NCI-H82 (cell line): ENCODE data around the gene AKNA.

ENCODE experiments used
- DNase-seq: peaks from one replicate; lab custom pipeline; 2025; lab: John Stamatoyannopoulos, UW

The AKNA gene, protein sequence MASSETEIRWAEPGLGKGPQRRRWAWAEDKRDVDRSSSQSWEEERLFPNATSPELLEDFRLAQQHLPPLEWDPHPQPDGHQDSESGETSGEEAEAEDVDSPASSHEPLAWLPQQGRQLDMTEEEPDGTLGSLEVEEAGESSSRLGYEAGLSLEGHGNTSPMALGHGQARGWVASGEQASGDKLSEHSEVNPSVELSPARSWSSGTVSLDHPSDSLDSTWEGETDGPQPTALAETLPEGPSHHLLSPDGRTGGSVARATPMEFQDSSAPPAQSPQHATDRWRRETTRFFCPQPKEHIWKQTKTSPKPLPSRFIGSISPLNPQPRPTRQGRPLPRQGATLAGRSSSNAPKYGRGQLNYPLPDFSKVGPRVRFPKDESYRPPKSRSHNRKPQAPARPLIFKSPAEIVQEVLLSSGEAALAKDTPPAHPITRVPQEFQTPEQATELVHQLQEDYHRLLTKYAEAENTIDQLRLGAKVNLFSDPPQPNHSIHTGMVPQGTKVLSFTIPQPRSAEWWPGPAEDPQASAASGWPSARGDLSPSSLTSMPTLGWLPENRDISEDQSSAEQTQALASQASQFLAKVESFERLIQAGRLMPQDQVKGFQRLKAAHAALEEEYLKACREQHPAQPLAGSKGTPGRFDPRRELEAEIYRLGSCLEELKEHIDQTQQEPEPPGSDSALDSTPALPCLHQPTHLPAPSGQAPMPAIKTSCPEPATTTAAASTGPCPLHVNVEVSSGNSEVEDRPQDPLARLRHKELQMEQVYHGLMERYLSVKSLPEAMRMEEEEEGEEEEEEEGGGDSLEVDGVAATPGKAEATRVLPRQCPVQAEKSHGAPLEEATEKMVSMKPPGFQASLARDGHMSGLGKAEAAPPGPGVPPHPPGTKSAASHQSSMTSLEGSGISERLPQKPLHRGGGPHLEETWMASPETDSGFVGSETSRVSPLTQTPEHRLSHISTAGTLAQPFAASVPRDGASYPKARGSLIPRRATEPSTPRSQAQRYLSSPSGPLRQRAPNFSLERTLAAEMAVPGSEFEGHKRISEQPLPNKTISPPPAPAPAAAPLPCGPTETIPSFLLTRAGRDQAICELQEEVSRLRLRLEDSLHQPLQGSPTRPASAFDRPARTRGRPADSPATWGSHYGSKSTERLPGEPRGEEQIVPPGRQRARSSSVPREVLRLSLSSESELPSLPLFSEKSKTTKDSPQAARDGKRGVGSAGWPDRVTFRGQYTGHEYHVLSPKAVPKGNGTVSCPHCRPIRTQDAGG (N-terminal part only)

DNA sequence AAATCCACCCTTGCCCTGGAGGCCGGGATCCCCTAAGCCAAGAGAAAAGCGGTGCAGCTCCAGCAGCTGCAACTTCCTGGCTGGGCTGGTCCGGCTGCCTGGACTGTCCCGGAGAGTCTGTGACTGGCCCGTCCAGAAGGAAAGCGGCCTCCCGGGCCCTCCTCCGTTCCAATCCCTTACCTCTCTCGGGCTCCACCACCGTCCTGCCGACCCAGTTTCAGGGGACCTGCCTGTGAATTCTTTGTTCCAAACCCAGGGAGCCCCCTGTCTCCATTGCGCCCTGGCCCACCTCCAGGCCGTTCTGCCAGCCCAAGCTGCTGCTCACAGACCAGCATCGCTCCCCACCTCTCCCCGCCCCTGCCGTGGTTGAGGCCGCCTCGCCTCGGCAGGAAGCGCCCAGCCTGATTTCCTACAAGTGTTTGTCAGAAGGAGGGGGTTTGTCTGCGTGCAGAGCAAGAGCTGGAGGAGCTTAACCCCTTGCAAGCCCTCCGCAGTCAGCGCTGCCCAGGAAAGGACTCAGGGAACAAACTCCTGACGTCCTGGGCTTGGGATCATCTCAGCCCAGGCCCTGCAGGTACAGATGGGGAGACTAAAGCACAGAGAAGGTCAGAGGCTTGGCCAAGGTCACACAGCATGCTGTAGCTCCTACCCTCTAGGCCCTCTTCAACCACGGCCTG lies at the start of gene AKNA:
AKNA (minus strand) TSS at position 303 of the 677 bp plus-strand sequence. CDS start 6,649 bp downstream, outside the sequence.
- peak; percentile 75 for DNase-seq

DNA sequence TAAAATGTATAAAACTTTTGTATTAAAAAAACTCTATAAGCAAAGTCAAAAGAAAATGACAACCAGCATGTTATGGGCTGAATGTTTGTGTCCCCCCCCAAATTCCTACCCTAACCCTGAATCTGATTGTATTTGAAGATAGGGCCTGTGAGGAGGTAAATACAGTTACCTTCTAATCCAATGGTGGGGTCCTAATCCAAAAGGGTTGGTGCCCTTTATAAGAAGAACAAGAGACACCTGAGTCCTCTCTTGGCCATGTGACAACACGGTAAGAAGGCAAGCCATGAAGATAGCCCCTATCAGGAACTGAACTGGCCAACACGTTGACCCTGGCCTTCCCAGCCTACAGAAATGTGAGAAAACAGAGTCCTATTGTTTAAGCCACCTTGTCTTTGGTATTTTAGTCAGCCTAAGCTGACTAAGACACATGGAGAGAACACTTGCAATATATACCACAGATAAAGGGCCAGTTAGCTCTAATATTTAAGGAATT lies 49.7 kb upstream of the AKNA start:
- no peak for DNase-seq

DNA sequence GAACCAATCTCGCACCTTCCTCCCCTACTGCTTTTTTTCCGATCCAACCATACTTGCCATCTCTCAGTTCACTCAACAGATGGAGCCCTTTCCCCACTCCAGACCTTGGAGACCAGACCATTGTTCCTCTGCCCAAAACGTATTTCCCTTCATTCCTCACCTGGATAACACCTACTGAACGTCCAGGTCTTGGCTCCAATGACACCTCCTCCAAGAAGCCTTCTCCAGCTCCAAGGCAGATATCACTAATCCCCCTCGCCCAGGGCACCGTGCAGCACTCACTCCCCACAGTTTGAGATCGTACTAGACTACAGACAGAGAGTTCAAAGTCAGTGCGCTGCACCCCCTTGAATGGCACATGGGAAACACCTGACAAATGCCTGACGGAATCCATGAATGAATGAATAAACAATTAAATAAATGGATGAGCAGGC lies 47.1 kb upstream of the AKNA start:
- peak; percentile 59 for DNase-seq

DNA sequence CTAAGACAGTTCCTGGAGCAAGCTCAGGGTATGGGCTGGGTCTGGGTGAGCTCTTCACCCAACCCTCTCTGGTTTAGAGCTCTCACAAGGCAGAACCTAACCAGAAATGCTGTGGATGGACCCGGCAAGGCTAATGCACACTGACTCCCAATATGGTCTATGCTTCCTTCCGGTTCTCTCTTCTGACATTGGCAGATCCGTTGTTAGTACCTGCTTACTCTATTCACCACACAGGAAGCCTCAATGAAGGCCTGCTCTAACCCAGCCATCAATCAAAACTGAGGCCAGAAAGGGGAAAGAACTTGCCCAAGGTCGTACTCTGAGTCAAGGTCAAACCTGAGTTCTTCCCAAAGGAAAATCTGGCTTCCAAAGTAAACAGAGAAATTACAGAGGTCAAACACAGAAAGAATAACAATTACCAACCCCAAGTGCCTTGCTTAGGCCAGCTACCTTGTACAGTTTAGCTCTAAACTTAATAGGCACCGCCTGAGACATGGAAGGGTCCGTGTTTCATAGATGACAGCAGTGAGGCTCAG lies 46.0 kb upstream of the AKNA start:
- no peak for DNase-seq

DNA sequence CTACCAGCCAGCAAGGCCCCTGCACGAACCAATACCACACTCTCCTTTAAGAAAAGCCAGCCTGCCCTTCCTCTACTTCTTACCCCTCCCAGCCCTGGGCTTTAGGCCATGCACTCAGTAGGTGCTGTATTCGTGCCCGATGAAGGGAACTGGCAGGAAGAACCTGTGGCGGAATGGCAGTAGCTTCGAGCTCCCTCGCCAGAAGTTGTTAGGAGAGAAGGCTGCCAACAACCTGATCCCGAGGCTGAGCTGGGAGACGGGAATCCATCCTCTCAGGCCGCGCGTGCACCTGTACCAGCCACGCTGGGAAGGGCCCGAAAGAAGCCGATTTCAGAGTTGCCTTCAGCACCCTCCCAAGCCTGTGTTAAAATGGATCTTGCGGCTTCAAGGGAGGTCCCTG lies 45.3 kb upstream of the AKNA start:
- DNase-seq = no peak

DNA sequence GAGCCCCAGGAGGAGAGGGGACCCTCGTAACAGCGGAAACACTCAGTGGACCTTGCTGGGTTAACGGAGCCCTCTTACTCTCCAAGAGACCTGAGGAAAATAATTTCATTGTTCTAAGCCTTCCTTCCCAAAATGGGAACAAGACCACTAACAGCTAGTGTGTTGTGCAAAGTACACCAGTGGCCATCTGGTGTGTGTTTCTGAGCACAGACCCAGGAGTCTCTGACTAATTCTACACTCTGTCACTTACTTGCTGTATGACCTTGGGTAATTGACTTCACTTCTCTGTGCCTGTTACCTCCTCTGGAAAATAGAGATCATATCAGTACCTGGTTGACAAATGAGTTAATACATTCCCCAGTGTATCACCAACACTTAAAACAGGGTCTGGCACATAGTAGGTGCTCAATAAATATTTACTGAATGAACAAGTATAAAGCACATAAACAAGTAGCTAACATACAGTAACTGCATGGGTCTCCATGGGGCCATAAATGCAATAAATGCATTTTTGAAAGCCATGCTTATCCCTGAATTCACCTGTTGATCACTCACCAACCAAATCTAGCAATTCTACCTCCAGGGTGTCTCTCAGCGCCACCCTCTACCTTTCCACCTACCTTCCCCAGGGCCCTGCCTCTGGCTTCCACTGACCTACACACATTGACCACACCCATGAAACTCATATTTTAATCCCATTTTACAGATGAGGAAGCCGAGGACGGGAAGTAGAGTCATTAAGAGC lies 44.7 kb upstream of the AKNA start:
- no peak for DNase-seq

DNA sequence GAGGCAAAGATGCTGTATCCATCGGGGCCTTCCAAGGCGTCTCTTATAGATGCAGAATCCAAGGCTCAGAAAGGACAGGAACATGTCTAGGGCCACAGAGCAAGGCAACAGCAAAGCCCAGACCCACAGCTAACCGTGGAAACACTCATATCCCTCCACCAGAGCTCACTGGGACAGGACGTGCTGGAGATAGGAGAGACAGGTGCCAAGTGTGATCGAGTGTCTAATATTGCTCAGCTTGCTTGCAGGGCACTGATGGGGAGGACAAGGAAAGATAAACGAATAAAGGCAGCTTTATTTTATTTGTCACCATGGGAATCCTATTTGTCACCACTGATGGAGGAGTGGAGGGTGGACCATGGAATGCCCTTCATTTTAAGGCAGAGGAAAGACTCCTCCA lies 44.0 kb upstream of the AKNA start:
- DNase-seq = no peak

DNA sequence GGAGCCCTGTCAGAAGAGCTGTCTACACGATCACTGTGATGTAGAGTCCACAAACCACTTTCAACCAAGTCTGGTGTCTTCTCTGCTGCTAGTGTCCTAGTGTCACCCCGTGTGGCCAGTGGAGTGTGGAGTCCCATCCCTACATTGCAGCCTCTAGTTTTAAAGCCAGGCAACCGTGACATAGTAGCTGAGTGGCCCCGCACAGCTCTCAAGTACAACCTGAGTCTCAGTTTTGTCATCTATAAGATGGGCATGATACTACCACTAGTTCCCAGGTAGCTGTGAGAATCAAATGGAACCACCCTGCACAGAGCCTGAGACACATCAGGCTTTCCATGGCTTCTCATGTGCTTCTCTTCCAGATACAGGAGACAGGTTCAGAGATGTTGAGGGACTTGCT lies 43.2 kb upstream of the AKNA start:
- no peak for DNase-seq

DNA sequence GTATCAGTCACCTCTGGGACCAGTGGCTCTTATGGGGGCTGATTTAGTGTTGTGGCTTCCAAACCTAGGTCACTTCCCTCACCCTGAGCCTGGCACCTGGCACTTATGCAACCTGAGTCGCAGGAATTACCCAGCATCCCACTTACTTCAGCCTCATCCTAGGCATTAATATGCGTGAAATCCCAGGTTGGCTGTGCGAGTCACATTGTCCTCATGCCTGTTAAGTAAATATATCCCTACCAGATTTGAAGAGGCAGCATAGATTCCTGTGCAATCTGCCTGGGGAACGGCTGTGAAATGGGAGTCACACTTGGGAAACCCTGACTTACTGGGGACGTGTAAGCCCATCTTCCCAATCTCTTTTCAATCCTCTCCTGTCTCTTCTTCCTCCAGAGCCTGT lies 42.7 kb upstream of the AKNA start:
- peak; percentile 11 for DNase-seq

DNA sequence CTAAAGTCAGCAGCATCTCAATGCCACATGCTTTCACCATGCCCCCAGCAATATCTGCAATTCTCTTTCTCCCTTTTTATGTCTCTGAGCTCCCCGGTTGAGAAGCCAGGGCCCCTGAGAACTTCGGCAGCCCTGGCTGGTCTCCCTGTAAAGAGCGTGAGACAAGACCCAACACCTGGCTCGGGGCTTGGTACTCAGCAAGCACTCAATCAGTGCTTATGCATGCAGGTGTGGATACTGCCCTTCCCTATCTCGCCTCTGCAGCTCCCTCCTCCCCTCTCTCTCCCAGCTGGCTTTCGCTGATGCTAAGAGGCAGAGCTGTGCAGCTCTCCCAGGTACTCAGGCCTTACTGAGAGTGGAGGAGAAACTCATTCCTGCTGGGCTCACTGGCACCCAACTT lies 41.7 kb upstream of the AKNA start:
- DNase-seq = no peak

DNA sequence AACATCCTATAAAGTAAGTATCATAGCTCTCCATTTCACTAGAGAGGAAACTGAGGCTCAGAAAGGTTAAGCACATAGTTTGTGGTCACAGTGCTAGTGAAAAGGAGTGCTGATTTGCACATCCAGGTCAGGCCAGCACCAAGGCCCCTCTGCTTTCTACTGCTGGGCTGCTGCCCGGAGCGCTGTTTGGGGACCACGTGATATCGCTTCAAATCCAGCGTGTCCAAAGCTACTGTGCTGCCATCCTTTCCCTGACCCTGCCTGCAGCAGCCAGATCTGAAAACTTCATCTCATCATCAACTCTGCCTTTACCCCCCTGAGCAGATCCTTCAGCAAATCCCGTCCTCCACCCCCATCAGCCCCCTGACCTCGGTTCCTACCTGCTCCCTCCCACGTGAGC lies 40.7 kb upstream of the AKNA start:
- no peak for DNase-seq

DNA sequence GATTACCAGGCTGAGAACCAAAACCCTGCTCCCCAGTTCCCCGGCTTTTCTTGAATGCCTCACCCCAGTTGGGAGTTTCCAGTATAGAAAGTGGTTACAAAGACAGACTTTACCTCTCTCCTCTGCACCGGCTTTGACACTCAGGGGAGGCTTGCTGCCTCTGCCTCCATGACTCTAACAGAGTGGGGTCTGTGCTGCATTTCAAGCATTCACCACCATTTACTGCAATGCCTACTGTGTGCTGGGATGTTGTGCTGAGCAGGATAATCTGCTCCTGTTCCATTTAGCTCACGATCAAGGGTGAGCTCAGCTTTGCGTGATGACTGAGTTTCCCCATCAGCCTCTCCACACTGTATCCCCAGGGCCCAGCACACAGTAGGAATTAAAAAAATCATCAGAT lies 39.9 kb upstream of the AKNA start:
- no peak for DNase-seq

DNA sequence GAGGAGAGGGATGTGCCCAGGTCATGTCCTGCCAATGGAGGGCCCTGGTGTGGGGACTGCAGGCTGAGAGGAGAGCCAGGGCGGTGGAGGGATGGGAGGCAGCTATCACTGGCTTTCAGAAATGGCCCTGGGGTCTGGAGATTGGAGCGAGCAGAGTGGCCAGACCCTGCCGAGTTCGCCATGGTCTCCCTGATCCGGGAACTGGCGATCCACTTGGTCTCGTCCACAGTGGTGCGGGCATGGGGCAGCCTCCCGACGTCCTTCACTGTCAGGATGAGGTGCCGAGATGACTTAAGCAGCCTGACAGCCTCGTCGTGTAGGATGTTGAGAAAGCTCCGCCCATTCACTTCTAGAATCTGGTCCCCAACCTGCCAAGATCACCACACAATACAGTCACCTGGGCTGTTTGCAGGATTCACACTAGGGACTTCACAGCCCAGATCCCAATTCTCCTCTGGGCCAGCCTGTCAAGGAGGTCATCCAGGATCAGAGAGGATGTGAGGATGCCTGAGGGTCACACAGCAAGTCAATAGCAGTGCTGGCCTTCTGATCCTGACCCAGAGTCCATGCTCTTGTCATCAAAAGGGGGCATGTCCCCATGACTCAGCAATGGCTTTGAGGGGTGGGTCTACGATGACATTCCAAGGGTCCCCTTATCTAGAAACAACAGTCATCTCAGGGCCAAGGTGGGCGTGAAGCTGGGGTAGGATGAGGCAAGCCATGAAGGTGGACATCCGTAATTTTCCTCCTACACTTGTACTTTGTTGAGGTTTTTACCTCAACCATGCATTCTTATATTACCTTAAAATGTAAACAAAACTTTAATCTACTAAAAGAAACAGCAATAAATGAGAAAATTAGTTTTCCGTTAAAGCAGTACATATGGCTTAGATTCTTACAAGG lies 38.5 kb upstream of the AKNA start:
- no peak for DNase-seq

DNA sequence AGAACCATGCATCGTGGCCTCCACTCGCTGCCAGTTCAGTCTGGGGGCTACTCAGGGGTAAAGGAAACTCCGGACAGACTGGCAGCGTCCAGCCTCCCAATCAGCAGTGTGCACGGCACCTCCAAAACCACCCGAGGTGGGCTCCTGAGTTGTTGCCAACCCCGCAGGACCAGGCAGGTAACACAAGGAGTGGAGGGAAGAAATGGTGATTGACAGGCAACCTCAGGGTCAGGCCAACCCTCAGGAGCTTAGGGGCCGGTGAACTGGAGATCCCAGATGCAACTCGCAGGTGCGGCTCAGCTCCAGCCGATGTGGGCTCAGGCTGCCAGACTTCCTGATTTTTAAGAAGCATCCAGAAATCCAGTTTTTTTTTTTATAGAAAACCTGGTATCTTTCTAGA lies 37.3 kb upstream of the AKNA start:
- DNase-seq = no peak

DNA sequence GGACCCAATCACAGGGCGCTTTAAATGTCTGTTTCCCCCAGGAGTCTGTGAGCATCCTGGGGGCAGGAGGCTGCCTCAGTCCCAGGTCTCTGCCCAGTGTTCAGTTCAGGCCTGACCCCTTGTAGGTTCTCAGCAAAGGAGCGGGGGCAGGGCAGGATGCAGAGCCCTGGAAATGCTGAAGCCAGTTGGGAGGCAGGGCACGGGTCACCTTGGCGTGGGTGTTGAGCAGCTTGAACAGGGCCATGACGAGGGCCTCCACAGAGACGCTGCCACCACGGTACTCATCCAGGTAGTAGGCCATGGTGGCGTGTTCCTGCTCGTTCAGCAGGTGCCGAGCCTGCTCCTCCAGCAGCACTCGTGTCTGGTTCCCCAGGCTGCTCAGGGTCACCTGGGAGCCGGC lies 36.3 kb upstream of the AKNA start:
- DNase-seq = no peak

DNA sequence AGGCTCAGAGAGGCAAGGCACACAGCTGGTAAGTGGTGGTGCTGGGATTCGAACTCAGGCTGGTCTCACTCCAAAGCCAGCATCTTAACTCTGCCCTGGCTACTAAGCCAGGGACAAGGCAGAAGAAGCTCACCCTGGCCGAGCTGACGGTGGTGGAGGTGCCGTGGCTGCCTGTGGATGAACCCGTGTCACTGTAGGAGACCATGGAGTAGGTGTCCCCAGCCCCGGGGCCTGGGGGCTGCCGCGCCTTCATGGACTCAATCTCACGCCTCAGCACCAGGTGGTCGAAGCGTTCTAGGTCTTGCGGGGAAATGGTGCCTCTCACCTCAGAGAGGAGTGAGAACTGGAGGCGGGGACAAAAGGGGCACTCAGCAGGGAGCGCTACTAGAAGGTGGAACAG lies 35.4 kb upstream of the AKNA start:
- DNase-seq = no peak

DNA sequence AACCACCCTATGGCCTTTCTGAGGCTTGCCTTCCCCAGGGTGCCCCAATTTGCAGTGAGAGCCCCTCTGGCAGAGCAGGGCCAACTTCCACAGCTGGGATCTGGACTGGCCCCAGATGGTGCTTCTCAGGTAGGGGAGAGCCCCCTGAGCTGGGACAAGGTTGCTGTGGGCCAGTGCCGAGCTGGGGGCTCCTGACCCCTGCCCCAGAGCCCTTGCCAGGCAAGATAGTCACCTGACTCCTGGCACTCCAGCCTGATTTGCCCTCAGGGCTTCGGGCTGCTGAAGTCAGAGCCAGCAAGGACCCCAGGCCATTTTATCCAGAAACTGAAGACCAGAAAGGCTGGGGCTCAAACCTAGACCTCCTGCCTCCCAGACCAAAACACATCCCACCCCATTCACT lies 33.4 kb upstream of the AKNA start:
- DNase-seq = no peak

DNA sequence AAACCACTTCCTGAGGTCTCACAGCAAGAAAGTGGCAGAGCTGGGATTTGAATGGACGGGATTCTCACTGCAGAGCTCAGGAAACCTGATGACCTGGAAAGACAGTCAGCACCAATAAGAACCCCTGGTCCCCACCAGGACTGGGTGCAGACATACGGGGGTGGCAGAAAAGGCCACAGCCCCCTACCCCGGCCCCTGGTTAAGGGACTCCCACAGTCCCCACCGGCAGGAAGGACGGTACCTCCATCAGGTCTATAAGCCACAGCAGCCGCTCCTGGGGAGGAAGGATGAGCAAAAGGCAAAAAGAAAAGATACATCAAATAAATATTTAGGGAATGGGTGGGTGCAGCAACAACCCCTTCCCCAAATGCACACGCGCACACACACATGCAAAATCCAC lies 32.0 kb upstream of the AKNA start:
- DNase-seq = no peak

DNA sequence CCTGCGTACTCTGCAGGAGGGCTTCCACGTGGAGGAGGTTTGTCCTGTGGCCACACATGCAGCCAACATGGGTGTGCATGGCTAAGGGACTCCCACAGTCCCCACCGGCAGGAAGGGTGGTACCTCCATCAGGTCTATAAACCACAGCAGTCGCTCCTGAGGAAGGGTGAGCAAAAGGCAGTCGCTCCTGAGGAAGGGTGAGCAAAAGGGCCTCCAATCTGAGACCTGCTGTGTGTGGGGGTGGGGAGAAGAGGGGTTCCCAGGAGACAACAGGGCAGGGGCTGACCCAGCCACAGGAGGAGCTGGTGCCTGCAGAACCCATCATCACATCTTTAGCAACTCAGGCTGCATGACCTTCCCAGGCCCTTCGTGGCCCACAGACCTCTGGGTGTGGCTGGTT lies 30.3 kb upstream of the AKNA start:
- no peak for DNase-seq

DNA sequence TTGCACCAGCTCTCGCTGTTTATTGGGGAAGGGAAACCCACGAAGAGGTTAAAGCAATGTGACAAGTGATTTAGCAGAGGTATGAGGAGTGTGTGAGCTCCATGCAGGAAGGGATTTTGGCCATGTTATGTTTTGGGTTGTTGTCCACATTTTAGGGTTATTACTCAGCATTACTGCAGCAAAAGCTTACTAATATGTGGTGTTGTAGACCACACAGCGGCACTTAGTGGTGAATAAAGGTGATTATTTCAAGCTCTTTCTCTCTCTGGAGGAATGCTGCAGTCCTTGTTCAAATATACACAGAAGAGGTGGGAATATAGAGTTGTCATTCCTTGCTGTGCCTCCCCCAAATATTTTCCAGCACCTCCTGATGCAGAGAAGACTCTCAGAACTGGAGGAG lies 29.7 kb upstream of the AKNA start:
- no peak for DNase-seq
